NT2/D1 (cell line): Measurements from ENCODE around the gene GFOD2.

Experiments used
- DNase-seq: peaks from one replicate; pipeline ENCODE4 v3.0.0-alpha.2; 2011; ENCODE audit warnings: low read depth, low spot score
- H3K27me3 ChIP-seq: 2 replicates; pipeline ENCODE4 v1.6.0; 2011; ENCODE audit warnings: mild to moderate bottlenecking; ENCODE audit not compliant: insufficient read length, insufficient read depth
- H3K36me3 ChIP-seq: 2 replicates; pipeline ENCODE4 v1.6.1; 2011; ENCODE audit warnings: mild to moderate bottlenecking, low read length, mixed read lengths; ENCODE audit not compliant: insufficient read depth, insufficient read length
- H3K4me1 ChIP-seq: 2 replicates; pipeline ENCODE4 v1.5.1; 2011; ENCODE audit not compliant: insufficient read depth, insufficient read length
- H3K4me3 ChIP-seq: 2 replicates; pipeline ENCODE4 v1.5.1; 2011; ENCODE audit warnings: low read depth; ENCODE audit not compliant: insufficient read length
- H3K9ac ChIP-seq: 2 replicates; pipeline ENCODE4 v1.6.0; 2011; ENCODE audit warnings: low read depth; ENCODE audit not compliant: insufficient read length
- H3K9me3 ChIP-seq: 2 replicates; pipeline ENCODE4 v1.5.1; 2011; ENCODE audit warnings: mild to moderate bottlenecking, low read length; ENCODE audit not compliant: insufficient read depth
- SUZ12 ChIP-seq: IDR thresholded peaks from 2 replicates; pipeline ENCODE4 v1.6.1; 2011; ENCODE audit not compliant: insufficient read length, insufficient read depth; ENCODE audit errors: extremely low read depth
- YY1 ChIP-seq: IDR thresholded peaks from 2 replicates; pipeline ENCODE4 v1.6.1; 2011; ENCODE audit not compliant: insufficient read length, insufficient read depth
- ZNF274 ChIP-seq: IDR thresholded peaks from 2 replicates; pipeline ENCODE4 v1.6.1; 2011; ENCODE audit warnings: mild to moderate bottlenecking, low read depth, low read length

Gene GFOD2

DNA sequence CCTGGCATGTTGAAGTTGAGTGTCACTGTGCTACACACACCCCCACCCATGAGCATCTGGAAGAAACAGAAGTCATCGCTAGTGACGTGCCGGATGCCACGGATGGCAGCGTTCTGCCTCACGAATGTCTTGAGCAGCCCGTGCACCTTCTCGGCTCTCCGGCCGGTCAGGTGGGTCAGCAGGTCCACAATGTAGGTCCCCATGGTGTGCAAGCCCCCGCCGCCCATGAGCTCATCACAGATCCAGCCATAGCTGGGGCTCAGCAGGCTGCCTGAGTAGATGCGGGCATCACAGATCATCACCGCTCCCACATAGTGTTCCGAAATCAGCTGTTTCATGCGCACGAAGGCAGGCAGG, 43.6 kb downstream of the GFOD2 start:
- Histone ChIP-seq H3K4me3 (no peak overlapping the region), H3K27me3 (no peaks in the 10 kb centered on the region), H3K4me1 (peaks cover 3% of the 10 kb centered on the region), H3K9me3 (no peaks in the 10 kb centered on the region), H3K36me3 (peaks cover 22% of the 10 kb centered on the region), H3K9ac (no peak overlapping the region)
- TF ChIP-seq SUZ12 (no peak), ZNF274 (no peak), YY1 (no peak)
- DNase-seq = no peak

DNA sequence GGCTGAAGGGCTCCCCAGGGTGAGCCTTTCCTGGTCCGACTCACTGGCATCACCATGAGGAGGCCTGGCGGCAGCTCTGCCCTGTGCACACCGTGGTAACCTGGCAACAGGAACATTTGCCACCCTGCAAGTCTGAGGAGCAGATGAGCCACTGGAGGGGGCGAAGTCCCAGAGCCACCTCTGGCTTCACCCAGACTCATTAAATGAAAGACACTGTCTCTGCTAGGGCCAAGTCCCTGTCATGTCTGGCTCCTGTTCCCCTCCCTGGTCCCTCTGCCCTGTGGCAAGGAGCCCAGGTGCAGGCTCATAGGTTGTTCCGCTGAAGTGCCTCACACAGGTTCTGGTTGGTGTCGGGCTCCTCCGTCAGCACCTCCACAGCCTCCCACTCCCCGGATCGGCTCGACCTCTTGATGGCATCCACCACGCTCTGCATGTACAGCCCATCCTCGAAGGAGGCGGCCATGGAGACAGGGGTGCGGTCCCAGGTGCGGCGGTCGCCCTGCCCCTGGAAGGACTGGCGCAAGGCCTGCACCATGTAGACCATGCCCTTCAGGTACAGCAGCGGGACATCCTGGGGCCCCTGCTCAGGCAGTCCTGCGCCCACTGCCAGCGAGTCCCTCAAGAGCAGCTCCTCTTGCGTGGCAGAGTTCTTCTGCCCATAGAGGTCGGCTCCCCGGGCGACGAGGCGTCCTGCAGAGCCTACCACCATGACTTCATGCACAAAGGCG, 44.1 kb downstream of the GFOD2 start:
- no peak for DNase-seq
- Histone ChIP-seq H3K9me3 (no peaks in the 10 kb centered on the region), H3K9ac (no peak overlapping the region), H3K4me1 (peaks cover 3% of the 10 kb centered on the region), H3K36me3 (peaks cover 18% of the 10 kb centered on the region), H3K4me3 (no peak overlapping the region), H3K27me3 (no peaks in the 10 kb centered on the region)
- TF ChIP-seq YY1 = no peak
- TF ChIP-seq SUZ12 = no peak
- no peak for TF ChIP-seq ZNF274

DNA sequence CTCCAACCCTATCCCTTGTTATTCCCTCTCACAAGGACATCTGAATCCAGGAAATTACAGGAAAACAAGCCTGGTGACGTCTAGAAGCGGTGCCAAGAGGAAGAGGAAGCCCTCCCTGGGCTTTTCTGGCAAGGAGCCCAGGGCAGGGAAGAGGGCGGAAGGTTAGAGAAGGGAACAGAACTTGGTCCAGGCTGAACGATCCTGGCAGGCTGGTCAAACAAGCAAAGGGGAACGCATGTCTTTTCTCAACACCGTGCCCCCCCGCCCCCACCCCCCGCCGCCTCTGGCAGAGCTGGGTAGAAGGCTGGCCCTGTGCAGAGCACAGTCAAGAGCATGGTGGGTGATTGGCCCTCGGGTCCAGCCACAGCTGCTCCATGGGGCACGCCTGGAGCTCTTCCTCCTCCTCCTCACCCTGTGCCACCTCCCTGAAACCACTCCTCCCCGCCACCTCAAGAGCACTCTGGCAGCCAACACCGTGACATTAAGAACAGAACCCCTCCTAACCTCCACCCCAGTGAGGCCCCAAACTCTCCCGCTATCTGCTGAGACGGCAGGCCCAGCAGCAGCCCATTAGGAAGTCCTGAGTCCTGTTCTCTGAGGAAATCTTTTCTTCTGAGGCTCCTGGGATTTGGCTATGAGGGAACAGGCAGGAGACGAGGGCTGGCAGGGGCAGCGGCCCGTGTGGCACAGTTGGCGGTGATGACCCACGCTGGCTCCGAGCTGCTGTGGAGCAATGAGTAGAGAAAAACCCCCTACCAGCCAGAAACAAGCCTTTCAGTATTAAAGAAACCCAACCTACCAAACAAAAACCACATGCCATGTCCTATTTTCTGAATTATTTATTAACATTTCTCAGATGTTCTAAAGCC, 45.2 kb downstream of the GFOD2 start:
- Histone ChIP-seq H3K4me3 (no peak overlapping the region), H3K27me3 (no peaks in the 10 kb centered on the region), H3K4me1 (peaks cover 3% of the 10 kb centered on the region), H3K9me3 (no peaks in the 10 kb centered on the region), H3K9ac (peak overlapping the region; percentile 36), H3K36me3 (peaks cover 15% of the 10 kb centered on the region)
- TF ChIP-seq ZNF274 (no peak), YY1 (no peak), SUZ12 (no peak)
- DNase-seq = no peak

DNA sequence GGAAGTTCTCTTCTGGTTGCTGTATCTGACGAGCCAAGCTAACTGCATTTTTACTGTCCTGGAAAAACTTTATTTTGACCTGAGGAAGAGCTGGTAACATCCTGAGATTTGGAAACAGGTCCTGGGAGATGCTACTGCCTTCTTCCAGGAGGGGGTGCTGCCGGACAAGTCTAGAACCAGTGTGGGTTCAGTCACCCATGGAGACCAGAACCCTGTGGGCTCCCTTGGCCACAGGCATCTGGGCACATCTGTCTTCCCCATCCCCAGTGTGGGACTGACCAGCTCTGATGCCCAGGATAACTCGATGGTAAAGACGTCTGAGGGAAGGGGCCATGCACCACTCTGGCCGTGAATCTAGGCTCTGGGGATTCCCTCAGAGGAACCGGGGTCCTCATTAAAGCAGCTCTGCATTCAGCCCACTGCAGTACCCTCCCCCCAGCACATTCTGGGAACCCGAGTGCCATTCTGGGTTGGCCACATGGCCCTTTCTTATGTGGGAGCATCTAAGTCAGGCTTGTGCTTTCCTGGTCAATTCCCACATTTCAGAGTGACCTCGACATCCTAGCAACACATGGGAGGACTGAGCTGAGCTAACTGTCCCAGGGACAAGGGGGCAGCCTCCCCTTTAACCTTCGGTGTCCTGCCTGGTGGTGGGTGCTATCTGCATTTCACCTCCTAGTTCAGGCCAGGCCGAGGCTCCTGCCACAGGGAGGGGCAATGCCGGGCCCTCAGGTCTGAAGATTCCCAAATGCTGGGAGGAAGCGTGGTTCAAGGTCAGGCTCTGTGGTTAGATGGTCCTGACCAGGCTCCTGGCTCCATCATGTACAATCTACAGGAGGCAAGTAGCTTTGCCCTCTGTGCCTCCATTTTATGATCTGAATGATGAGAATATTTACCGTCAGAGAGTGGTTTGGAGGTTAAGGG, 46.1 kb downstream of the GFOD2 start:
- Histone ChIP-seq H3K9ac (peak overlapping the region; percentile 36), H3K4me1 (peaks cover 5% of the 10 kb centered on the region), H3K27me3 (no peaks in the 10 kb centered on the region), H3K36me3 (peaks cover 15% of the 10 kb centered on the region), H3K9me3 (no peaks in the 10 kb centered on the region), H3K4me3 (no peak overlapping the region)
- DNase-seq = no peak
- no peak for TF ChIP-seq YY1
- no peak for TF ChIP-seq SUZ12
- no peak for TF ChIP-seq ZNF274

GRCh38 chr16:67672306-67672705, 46.8 kb downstream of the GFOD2 start:
- no peak for TF ChIP-seq SUZ12
- no peak for TF ChIP-seq ZNF274
- no peak for TF ChIP-seq YY1
- no peak for DNase-seq
- H3K36me3 ChIP-seq = peaks cover 15% of the 10 kb centered on the region
- no peaks in the 10 kb centered on the region for H3K27me3 ChIP-seq
- H3K9me3 ChIP-seq = no peaks in the 10 kb centered on the region
- no peak overlapping the region for H3K4me3 ChIP-seq
- H3K4me1 ChIP-seq = peaks cover 8% of the 10 kb centered on the region
- H3K9ac ChIP-seq = no peak overlapping the region

DNA sequence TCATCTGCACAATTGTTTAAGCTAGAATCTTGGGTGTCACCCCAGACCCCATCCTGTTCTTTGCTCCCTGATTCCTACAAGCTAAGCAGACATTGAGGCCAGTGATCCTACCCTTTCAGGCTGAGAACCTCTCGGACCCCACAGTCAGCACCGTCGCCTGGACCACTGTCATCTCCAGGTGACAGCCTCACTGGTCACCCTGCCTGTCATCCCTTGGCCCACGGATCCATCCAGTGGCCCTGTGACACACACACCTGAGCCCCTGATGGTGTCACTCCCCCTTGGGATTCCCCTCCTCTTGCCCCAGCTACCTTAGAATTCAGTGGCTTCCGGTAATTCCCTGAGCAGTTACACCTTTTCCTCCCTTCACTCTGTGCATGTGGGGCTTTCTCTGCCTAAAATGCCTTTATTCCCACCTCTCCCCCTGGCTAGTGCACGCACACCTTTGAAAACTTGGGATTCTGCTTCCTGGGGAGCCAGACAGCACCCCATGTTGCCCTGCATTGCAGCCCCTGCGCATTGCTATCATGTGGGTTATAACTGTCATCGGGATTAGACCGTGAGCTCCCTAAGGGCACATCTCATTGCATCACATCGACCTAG, 49.5 kb downstream of the GFOD2 start:
- TF ChIP-seq SUZ12 = no peak
- no peak for TF ChIP-seq ZNF274
- no peak for TF ChIP-seq YY1
- no peaks in the 10 kb centered on the region for H3K27me3 ChIP-seq
- peaks cover 14% of the 10 kb centered on the region for H3K4me1 ChIP-seq
- H3K9me3 ChIP-seq = no peaks in the 10 kb centered on the region
- H3K4me3 ChIP-seq = no peak overlapping the region
- peak overlapping the region; percentile 4 for H3K9ac ChIP-seq
- H3K36me3 ChIP-seq = peaks cover 8% of the 10 kb centered on the region
- DNase-seq = no peak
